Measurements from ENCODE around the gene LENG8.

- no peak for TF ChIP-seq POLR2A (IDR thresholded peaks at IDR 0.05)
- no peak for TF ChIP-seq CTCF (IDR thresholded peaks at IDR 0.05)
- no peak for TF ChIP-seq POLR2AphosphoS5 (IDR thresholded peaks at IDR 0.05)
These were observed 686 bp downstream of the LENG8 start for GRCh38 chr19:54449701-54450069.
